HepG2 (cell line): ENCODE results near the gene SLC25A52. TPM values are rescaled to one million over a fixed set of nuclear protein-coding genes. Genes with fewer than 3 reads are reported as not detected.
A peak's percentile ranks its signal among the peaks of the same experiment; 100 is the strongest.

ENCODE experiments used
- ATAC-seq: fragments of 200-7000 bp; cut with Tn5 transposase; 3 replicates; pipeline ENCODE4 v1.9.1; 2020; ENCODE audit warnings: mild to moderate bottlenecking, moderate library complexity
- BruUV-seq: library from RNA; stranded (reverse); fragments of 400-500 nt; replicated peaks from 2 replicates; lab custom pipeline; 2021; lab: Mats Ljungman, UMichigan
- CTCF ChIA-PET: fragments of 300-600 bp; formaldehyde crosslinking; extraction: SDS; loops from one replicate; lab custom pipeline; 2021; ENCODE audit warnings: low total read pairs, inconsistent platforms, low intra/inter-chr PET ratio; lab: Yijun Ruan, JAX
- POLR2A ChIA-PET: fragments of 350-600 bp; sonication (Branson Sonifier 250); formaldehyde crosslinking; loops from one replicate; lab custom pipeline; 2020; ENCODE audit warnings: antibody characterized with exemption, inconsistent platforms; lab: Yijun Ruan, JAX
- DNase-seq: peaks from one replicate; pipeline ENCODE4 v3.0.0-alpha.2; 2015; ENCODE audit warnings: low spot score
- FAIRE-seq: peaks from 3 replicates; lab custom pipeline; 2011; peaks lifted over from hg19 to GRCh38; lab: Jason Lieb, UNC
- H2AFZ ChIP-seq: one replicate; pipeline ENCODE4 v1.6.1; 2011; ENCODE audit warnings: low read length, inconsistent platforms
- H3K27ac ChIP-seq: fragments of 300-600 bp; 3 replicates; pipeline ENCODE4 v1.8.0; 2011; ENCODE audit warnings: mixed run types, mild to moderate bottlenecking, mixed read lengths, low read length, inconsistent platforms; ENCODE audit not compliant: insufficient read depth; ENCODE audit errors: extremely low read length
- H3K27me3 ChIP-seq, 2 experiments: fragments of 200-600 bp in 1 of 2; 2 replicates in 1 of 2; 3 replicates in 1 of 2; pipeline versions ENCODE4 v1.6.0 to v1.8.0; 2011; ENCODE audit warnings: low read length in 2 of 2, mild to moderate bottlenecking in 2 of 2, moderate library complexity in 2 of 2, inconsistent platforms in 1 of 2; ENCODE audit not compliant: insufficient read depth in 2 of 2, control insufficient read depth in 1 of 2
- H3K36me3 ChIP-seq, 2 experiments: fragments of 200-600 bp in 1 of 2; replicated peaks in 1 of 2; 2 replicates in 1 of 2; 3 replicates in 1 of 2; pipeline versions ENCODE4 v1.5.1 to v1.8.0; 2011; ENCODE audit warnings: low read length in 2 of 2, inconsistent platforms in 1 of 2; ENCODE audit not compliant: insufficient read depth in 2 of 2, control insufficient read depth in 1 of 2
- H3K4me1 ChIP-seq: 2 replicates; pipeline ENCODE4 v1.5.1; 2012; ENCODE audit warnings: low read length, inconsistent platforms; ENCODE audit not compliant: insufficient read depth
- H3K4me2 ChIP-seq: 2 replicates; pipeline ENCODE4 v1.6.0; 2011; ENCODE audit warnings: low read depth, low read length, inconsistent platforms
- H3K4me3 ChIP-seq, 3 experiments: fragments of 200-600 bp in 1 of 3; sonication (generic), shearing (Covaris generic) in 1 of 3; replicated peaks in 1 of 3; 2 replicates each; pipeline ENCODE4 v1.5.1; 2011 to 2016; ENCODE audit warnings: low read length in 3 of 3, inconsistent platforms in 2 of 3, low read depth in 2 of 3, mild to moderate bottlenecking in 2 of 3, control low read depth in 1 of 3, mixed read lengths in 1 of 3; ENCODE audit not compliant: insufficient read depth in 1 of 3
- H3K79me2 ChIP-seq: one replicate; pipeline ENCODE4 v1.6.1; 2011; ENCODE audit warnings: low read length, inconsistent platforms; ENCODE audit not compliant: insufficient read depth
- H3K9ac ChIP-seq: 2 replicates; pipeline ENCODE4 v1.6.0; 2011; ENCODE audit warnings: mild to moderate bottlenecking, low read depth, low read length, inconsistent platforms; ENCODE audit not compliant: insufficient read depth
- H3K9me3 ChIP-seq: 2 replicates; pipeline ENCODE4 v1.5.1; 2012; ENCODE audit warnings: mild to moderate bottlenecking, low read length
- H4K20me1 ChIP-seq: 2 replicates; pipeline ENCODE4 v1.6.0; 2011; ENCODE audit warnings: inconsistent platforms, mild to moderate bottlenecking, low read length, moderate library complexity; ENCODE audit not compliant: insufficient read depth
- CEBPB ChIP-seq: IDR thresholded peaks from 2 replicates; pipeline ENCODE4 v1.6.1; 2011; ENCODE audit warnings: low read depth, low read length, improper control_type of control experiment, borderline replicate concordance
- DMAP1 ChIP-seq: IDR thresholded peaks from 2 replicates; pipeline ENCODE4 v1.6.1; 2016
- MED8 ChIP-seq: sonication (generic); formaldehyde crosslinking; IDR thresholded peaks from 2 replicates; pipeline ENCODE4 v1.8.1; 2023; ENCODE audit warnings: mild to moderate bottlenecking, missing genetic modification reagents; ENCODE audit not compliant: insufficient replicate concordance
- PAXIP1 ChIP-seq: sonication (generic); formaldehyde crosslinking; conservative IDR thresholded peaks from 2 replicates; pipeline ENCODE4 v1.4.0; 2020; ENCODE audit warnings: mild to moderate bottlenecking, missing genetic modification reagents, moderate library complexity
- ZNF350 ChIP-seq: sonication (generic); formaldehyde crosslinking; IDR thresholded peaks from 2 replicates; pipeline ENCODE4 v1.4.0; 2020; ENCODE audit warnings: mild to moderate bottlenecking, low read depth, missing genetic modification reagents, borderline replicate concordance
- WGBS: methylation state at CpG from one replicate; pipeline ENCODE4 v1.1.6; 2017; ENCODE audit warnings: low lambda C conversion rate; 5-methylcytosine and 5-hydroxymethylcytosine counted together
- in situ Hi-C: cut with HindIII; loops from 2 replicates; pipeline ENCODE4 v1.10.0; 2017; ENCODE audit warnings: low pct_unique_long_range_greater_than_20kb; ENCODE audit not compliant: extremely low pct_ligation_motif_present
- intact Hi-C: fragments of 100-400 bp; cut with micrococcal nuclease; formaldehyde crosslinking; loops from one replicate; pipeline ENCODE4 v1.10.0; 2022; ENCODE audit not compliant: unreplicated experiment
- polyA plus RNA-seq, 8 experiments: library from polyadenylated mRNA; depleted of rRNA in 3 of 8; stranded (reverse) in 7 of 8; unstranded in 1 of 8; fragments of >200 nt; fragmentation: Illumina TruSeq in 4 of 8; extraction: Trizol in 4 of 8; gene quantifications; 2 replicates each; pipeline versions ENCODE4 v1.2.1 to v1.2.3, GENCODE V29; 2011 to 2016; ENCODE audit warnings: low read depth in 4 of 8, missing spikeins in 1 of 8, mixed read lengths in 1 of 8; ENCODE audit not compliant: insufficient read depth in 1 of 8
- total RNA-seq, 5 experiments: library from RNA; depleted of rRNA; stranded (reverse); fragments of >200 nt; fragmentation: Illumina TruSeq; extraction: Trizol; gene quantifications; 2 replicates each; pipeline ENCODE4 v1.2.3, GENCODE V29; 2016; ENCODE audit warnings: low read depth in 1 of 5

SLC25A52 gene
- total and polyA plus RNA-seq, 2 of the 13 experiments (the other 11 are each of a cell fraction or from before 2014, with no cell fraction given): 0.46 TPM; not detected in 1

GRCh38 chr18:31776093-31776492 is 15.4 kb upstream of the SLC25A52 start:
- Histone ChIP-seq H3K9ac (no peak overlapping the region), H4K20me1 (no peaks in the 10 kb centered on the region), H3K27ac (no peak overlapping the region), H3K9me3 (peaks cover 21% of the 10 kb centered on the region), H3K4me1 (peaks cover 15% of the 10 kb centered on the region), H3K4me2 (no peak overlapping the region), H3K27me3 (no peaks in the 10 kb centered on the region), H3K36me3 (no peaks in the 10 kb centered on the region), H2AFZ (no peak overlapping the region), H3K79me2 (no peaks in the 10 kb centered on the region)
- no peak for ATAC-seq
- intact Hi-C loops: no loop called here
- CTCF ChIA-PET: no interaction called here
- in situ Hi-C loops: no loop called here
- POLR2A ChIA-PET: no interaction called here
- WGBS: 59% methylated on average over 9 of the region's 9 CpGs
- no TSS peak for BruUV-seq
- no peak for DNase-seq
- FAIRE-seq: no peak
- TF ChIP-seq MED8 (no peak), PAXIP1 (CRISPR knock-in tag) (no peak), DMAP1 (no peak), CEBPB (0 out of 2 replicates have a peak, but pooled peaks have one; percentile 6), ZNF350 (CRISPR knock-in tag) (no peak)
- TF ChIP-seq, all 625 proteins: peak for 1
- H3K4me3 ChIP-seq: no peak overlapping the region
